Kidney capillary endothelial cell (primary cell): ENCODE data around the gene SLC22A14.
"Not testable (repeated sequence)": the region's sequence is repeated elsewhere in the genome, so short reads cannot be mapped to it uniquely, and the experiment has no call there.

Experiments used
- DNase-seq: peaks from one replicate; pipeline ENCODE4 v3.0.0-alpha.2; 2018; ENCODE audit warnings: low spot score

The SLC22A14 gene

GRCh38 chr3:38281895-38282686, at the start of gene SLC22A14:
SLC22A14 (plus strand) TSS chr3:38282294; CDS start chr3:38306027, 23,733 bp downstream.
- DNase-seq, result no peak

GRCh38 chr3:38232701-38233100, 49.4 kb upstream of the SLC22A14 start:
- no peak for DNase-seq

GRCh38 chr3:38235466-38235865, 46.6 kb upstream of the SLC22A14 start:
- DNase-seq, result peak; percentile 63

GRCh38 chr3:38238416-38239008, 43.6 kb upstream of the SLC22A14 start:
- DNase-seq, result no peak

GRCh38 chr3:38242812-38243211, 39.3 kb upstream of the SLC22A14 start:
- not testable (repeated sequence) for DNase-seq

- no peak for DNase-seq
Observed at GRCh38 chr3:38245930-38246329, 36.2 kb upstream of the SLC22A14 start.

- peak; percentile 73 for DNase-seq
Observed at GRCh38 chr3:38247366-38248035, 34.6 kb upstream of the SLC22A14 start.

- DNase-seq, result no peak
Observed at GRCh38 chr3:38250198-38250597, 31.9 kb upstream of the SLC22A14 start.

GRCh38 chr3:38251197-38251596, 30.9 kb upstream of the SLC22A14 start:
- no peak for DNase-seq

- DNase-seq, result no peak
Observed at GRCh38 chr3:38253704-38254103, 28.4 kb upstream of the SLC22A14 start.

- no peak for DNase-seq
Observed at GRCh38 chr3:38254872-38255271, 27.2 kb upstream of the SLC22A14 start.

GRCh38 chr3:38255627-38256026, 26.5 kb upstream of the SLC22A14 start:
- DNase-seq, result no peak

- DNase-seq, result no peak
Observed at GRCh38 chr3:38257583-38257982, 24.5 kb upstream of the SLC22A14 start.

GRCh38 chr3:38260474-38260873, 21.6 kb upstream of the SLC22A14 start:
- DNase-seq, result no peak

GRCh38 chr3:38264353-38264771, 17.7 kb upstream of the SLC22A14 start:
- DNase-seq, result no peak

GRCh38 chr3:38264779-38265178, 17.3 kb upstream of the SLC22A14 start:
- DNase-seq, result no peak

GRCh38 chr3:38265604-38266307, 16.3 kb upstream of the SLC22A14 start, which contains the start of gene SLC22A13:
SLC22A13 (plus strand) TSS chr3:38265812; CDS start chr3:38265861, 49 bp downstream.
- no peak for DNase-seq

GRCh38 chr3:38266810-38267209, 15.3 kb upstream of the SLC22A14 start:
- no peak for DNase-seq

GRCh38 chr3:38267662-38268061, 14.4 kb upstream of the SLC22A14 start:
- DNase-seq, result no peak

GRCh38 chr3:38268087-38268486, 14.0 kb upstream of the SLC22A14 start:
- no peak for DNase-seq

GRCh38 chr3:38268522-38268921, 13.6 kb upstream of the SLC22A14 start:
- DNase-seq, result no peak

GRCh38 chr3:38270606-38271005, 11.5 kb upstream of the SLC22A14 start:
- no peak for DNase-seq
